NK-92 (cell line): ENCODE measurements around the gene NEIL1.
"Not testable (repeated sequence)": the region's sequence is repeated elsewhere in the genome, so short reads cannot be mapped to it uniquely, and the experiment has no call there.

Experiments used
- DNase-seq: peaks from one replicate; lab custom pipeline; 2025; ENCODE audit not compliant: unreplicated experiment; lab: John Stamatoyannopoulos, UW

NEIL1 gene

GRCh38 chr15:75346796-75347221 lies at the start of gene NEIL1:
Gene NEIL1, plus strand, starts transcription at chr15:75347039. Its CDS starts 1,867 bp downstream, at chr15:75348906.
- DNase-seq: no peak

- DNase-seq: not testable (repeated sequence)
Measured at GRCh38 chr15:75298541-75299310, 48.1 kb upstream of the NEIL1 start.

DNA sequence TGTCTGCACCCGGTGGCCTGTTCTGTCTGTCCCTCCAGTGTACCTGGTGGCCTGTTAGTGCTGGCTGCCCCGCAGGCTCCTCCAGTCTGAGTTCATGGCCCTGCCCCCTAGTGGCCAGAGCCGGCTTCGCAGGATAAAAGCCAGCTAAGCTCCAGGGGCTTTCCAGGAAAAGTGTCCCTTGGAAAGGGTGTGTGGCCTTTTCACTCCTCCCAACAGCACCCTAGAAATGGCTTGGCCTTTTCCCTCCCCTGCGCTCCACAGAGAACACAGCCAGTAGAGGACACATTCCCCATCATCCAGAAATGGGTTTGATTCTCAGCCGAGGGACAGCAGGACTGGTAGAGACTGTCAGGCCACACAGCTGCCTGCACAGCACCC lies 47.5 kb upstream of the NEIL1 start:
- DNase-seq: not testable (repeated sequence)

DNA sequence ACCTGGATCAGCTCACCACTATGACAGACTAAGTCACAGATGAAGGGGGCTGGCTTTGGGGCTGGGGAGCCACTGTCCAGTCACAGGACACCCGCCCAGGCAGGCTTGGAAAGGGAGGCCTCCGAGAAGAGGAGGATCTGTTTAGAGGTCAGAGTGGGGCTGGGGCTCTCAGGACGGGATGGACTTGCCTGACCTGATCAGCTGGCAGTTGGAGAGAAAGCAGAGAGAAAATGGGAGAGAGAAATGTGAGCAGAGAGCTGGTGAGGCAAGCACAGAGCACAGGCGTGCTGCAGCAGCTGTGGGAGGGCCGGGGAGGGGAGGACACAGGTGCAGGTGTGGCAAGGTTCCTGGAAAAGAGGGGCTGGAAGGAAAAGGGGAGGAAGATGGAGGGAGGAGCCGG lies 46.8 kb upstream of the NEIL1 start:
- DNase-seq: not testable (repeated sequence)

- no peak for DNase-seq
Measured at GRCh38 chr15:75302318-75302717, 44.5 kb upstream of the NEIL1 start.

GRCh38 chr15:75302753-75303152 lies 44.1 kb upstream of the NEIL1 start:
- not testable (repeated sequence) for DNase-seq

- DNase-seq: no peak
Measured at GRCh38 chr15:75306188-75306587, 40.7 kb upstream of the NEIL1 start.

GRCh38 chr15:75307778-75308390 lies 39.0 kb upstream of the NEIL1 start:
- no peak for DNase-seq

DNA sequence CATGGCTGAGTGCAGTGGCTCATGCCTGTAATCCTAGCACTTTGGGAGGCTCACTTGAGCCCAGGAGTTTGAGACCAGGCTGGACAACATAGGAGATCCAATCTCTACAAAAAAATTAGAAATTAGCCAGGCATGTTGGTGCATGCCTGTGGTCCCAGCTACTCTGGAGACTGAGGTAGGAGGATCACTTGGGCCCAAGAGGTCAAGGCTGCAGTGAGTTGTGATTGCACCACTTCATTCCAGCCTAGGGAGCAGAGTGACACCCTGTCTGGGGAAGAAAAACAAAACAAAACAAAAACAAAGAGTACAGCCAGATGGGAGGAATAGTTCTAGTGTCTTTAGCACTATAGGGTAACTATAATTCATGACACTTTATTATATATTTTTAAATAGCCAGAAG lies 37.1 kb upstream of the NEIL1 start:
- no peak for DNase-seq

DNA sequence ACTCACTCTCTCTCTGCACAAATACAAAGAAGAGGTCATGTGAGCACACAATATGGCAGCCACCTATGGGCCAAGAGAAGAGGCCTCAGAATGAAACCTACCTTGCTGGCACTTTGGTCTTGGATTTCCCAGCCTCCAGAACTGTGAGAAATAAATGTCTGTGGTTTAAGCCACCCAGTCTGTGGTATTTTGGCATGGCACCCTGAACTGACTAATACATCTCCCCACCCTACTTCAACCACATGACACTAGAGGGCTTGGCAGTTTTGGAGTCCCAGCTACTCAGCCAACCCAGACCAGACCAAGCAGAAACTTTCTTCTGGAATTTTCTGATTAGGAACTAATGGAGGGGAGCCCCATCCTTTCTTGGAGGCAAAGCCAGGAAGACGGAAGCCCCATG lies 34.3 kb upstream of the NEIL1 start:
- DNase-seq: not testable (repeated sequence)

DNA sequence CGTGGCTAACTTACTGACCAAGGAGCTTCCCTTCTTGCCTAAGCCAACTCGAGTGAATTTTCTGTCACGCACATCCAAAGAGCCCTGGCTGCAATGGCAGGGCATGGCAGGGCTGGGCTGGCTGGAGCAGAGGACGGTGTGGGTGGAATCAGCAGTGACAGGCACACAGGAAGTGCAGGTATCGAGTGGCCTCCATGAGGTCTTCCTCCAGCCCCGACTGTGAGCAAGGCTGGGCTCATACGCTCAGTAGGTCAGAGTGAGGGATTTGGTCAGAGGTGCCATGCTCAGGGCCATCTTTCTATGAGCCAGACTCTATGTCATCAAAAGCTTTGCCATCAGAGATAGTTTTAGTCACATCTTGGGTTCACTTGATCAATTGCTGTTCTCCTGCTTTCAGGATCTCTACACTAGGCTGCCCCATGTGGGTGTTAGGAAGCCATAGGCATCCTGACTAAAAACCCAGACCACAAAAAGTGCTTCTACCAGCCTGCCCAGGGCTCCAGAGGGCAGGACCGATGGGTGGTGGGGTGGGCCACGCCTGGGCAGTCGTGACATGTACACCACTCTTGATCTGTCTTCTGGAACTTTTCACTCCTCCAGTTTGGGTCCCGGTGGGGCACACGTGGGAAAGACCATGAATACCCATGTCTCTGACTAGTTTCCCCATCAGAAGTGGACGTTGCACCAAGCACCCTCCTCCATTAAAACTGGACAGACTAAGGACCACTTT lies 33.6 kb upstream of the NEIL1 start:
- DNase-seq: no peak

DNA sequence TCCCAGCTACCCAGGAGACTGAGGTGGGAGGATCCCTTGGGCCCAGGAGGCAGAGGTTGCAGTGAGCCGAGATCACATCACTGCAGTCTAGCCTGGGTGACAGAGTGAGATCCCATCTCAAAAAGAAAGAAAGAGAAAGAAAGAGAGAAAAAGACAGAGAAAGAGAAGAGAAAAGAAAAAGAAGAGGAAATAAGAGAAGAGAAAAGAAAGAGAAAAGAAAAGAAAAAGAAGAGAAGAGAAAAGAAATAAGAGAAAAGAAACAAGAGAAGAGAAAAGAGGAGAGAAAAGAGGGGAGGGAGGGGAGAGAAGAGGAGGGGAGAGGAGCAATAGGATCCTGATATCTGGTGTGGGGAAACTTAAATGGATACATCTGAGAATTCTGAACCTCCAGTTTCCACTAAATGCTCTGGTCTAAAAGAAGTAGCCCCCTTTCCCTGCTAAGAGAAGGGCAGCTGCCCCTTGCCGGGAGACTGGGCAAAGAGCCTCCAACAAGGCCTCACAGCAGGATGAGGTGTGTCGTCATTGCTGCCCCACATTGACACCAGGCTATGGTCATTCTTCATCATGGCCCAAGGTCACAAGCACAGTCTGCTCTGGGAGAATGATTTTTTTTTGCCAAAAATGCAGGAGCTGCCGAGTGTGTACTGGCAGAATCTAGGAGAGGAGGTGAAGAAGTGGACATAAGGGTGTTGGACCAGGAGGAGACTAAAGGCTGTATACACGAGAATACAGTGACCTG lies 32.1 kb upstream of the NEIL1 start:
- no peak for DNase-seq

DNA sequence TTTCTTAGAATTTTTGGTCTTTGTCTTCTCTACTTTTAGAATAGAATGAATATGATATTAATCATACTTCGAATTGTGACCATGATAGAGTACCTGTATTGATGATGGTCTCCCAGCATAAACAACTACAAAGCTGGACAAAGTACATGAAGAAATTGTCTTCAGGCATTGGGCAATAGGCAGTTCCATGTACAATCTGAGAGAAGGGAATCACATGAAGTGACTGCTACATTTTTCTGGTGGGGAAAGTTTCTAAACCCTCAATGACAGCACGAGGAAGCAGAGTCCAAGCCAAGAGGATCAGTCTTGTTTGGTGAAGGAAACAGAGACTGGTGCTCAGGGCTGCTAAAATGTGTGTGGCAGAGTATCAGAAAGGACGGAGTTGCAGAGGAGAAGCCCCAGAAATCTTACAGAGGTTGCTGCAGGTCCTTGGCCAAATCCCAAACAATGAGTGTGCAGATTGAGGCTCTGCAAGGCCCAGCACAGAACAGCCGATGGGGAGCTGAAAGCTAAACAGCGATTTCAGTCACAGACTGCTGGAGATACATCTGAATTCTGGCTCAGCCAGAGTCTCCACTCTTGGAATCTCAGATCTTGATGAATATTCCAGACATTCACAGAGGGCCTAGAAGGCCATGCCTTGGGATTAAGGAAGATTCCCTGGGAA lies 27.5 kb upstream of the NEIL1 start:
- DNase-seq: not testable (repeated sequence)

DNA sequence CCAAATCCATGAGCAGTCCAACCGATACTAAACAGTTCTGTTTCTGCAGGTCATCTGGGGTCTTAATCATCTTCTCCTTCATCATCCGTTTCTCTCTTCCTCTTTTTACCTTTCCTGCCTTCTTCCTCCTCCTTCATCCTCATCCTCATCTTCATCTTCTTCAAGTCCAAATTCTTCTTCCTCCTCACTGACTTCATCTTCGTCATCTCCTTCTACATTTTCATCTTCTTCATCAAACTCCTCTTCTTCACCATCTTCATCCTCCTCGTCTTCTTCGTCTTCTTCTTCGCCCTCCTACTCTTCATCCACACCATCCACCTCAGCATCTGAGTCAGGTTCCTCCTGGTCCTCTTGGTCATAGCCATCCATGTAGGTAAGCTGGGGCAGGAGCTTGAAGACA lies 25.1 kb upstream of the NEIL1 start:
- no peak for DNase-seq

DNA sequence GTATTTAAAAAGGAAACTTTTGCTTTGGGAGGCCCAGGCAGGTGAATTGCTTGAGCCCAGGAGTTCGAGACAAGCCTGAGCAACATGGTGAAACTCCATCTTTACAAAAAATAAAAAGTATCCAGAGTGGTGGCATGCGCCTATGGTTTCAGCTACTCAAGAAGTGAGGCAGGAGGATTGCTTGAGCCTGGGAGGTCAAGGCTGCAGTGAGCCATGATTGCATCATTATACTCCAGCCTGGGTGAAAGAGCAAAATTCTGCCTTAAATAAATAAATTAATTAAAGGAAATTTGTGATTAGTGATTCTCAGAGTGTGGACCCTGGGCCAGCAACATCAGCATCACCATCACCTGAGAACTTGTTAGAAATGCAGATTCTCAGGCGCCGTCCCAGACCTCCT lies 20.9 kb upstream of the NEIL1 start:
- no peak for DNase-seq

- DNase-seq: no peak
Measured at GRCh38 chr15:75327005-75327404, 19.8 kb upstream of the NEIL1 start.

DNA sequence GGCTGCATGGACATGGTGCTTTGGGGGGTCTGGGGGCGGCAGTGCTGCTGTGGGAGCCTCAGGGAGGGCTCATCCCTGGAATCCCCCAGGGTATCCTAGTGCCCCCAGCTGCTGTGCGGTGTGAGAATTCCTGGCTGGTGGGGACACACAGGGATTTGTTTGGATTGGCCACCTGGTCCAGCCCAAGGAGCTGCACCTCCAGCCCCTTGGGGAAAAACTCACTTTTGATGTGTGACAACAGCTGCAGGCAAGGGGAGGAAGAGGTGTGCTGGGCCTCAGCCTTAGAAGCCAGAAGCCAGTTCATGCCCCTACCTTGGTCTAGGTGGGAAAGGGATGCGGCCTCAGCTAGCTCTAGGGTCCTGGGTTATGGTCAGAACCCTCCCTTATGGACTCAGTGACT lies 19.3 kb upstream of the NEIL1 start:
- DNase-seq: no peak

DNA sequence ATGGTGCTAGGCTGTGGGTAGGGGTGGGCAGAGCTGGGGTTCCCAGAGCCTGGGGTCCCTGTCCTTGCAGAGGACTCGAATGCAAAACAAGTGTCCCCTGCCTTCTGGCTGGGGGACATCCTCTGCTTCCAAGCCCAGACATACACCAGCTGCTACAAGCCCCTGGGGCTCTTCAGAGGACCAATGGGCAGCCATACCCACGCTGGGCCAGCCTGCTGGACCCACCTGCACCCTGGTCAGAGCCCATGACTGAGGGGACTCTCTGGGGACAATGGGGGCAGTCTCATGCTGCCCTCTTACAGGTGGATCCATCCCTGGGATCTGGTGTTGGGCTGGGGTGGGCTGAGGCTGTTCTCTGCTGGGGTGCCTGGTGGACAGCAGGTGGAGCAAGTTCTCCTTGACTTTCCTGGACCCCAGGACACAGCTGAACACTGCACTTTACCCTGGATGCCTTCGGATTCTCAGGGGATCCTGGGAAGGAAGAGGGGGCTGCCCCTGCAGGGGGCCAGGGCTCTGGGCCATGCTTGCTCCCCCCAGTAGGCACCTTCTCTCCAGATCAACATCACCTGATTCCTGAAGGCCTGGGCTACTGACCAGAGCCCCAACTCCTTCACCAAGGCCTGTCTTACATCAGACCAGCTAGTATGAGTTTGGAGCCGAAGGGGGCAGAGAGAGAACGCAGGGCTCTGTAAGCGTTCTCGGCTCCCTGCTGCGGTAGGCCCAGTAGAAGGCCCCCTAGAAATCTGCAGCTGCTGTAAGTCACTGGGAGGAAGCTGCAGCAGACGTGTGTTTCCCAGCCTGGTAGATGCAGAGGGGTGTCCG lies 18.1 kb upstream of the NEIL1 start:
- DNase-seq: no peak

- DNase-seq: no peak
Measured at GRCh38 chr15:75329571-75329970, 17.3 kb upstream of the NEIL1 start.

DNA sequence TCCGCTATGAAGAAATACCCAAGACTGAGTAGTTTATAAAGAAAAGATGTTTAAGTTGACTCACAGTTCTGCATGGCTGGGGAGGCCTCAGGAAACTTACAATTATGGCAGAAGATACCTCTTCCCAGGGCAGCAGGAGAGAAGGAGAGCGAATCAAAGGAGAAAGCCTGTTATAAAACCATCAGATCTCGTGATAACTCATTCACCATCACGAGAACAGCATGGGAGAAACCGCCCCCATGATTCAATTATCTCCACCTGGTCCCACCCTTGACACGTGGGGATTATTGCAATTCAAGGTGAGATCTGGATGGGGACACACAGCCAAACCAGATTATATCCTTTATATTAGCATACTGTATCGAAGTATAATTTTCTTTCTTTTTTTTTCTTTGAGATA lies 14.7 kb upstream of the NEIL1 start:
- not testable (repeated sequence) for DNase-seq
